Pancreas (tissue), 10 donors: ENCODE measurements around the gene DYNC1H1. TPM values are rescaled to one million over a fixed set of nuclear protein-coding genes. Genes with fewer than 3 reads are reported as not detected.

Source experiments
- ATAC-seq, 4 donors: fragments of 200-7000 bp; cut with Tn5 transposase; one replicate each; pipeline versions ENCODE4 v1.8.0 to v1.9.1; 2020; ENCODE audit warnings: mild to moderate bottlenecking in 4 of 4, moderate library complexity in 4 of 4
- DNase-seq, 6 donors: peaks; one replicate each; pipeline ENCODE4 v3.0.0-alpha.2; 2020
- FAIRE-seq: peaks from 2 replicates; lab custom pipeline; 2012; peaks lifted over from hg19 to GRCh38; lab: Jason Lieb, UNC
- H3K27ac ChIP-seq, 4 donors: fragments of 200-600 bp; sonication (generic); 1 replicate in 3 of 4; 2 replicates in 1 of 4; pipeline versions ENCODE4 v1.5.0 to v1.8.0; 2020
- H3K27me3 ChIP-seq, 4 donors: fragments of 200-600 bp; one replicate each; pipeline ENCODE4 v1.8.0; 2021
- H3K36me3 ChIP-seq, 3 donors: fragments of 200-600 bp; sonication (generic) in 1 of 3; one replicate each; pipeline versions ENCODE4 v1.5.0 to v1.8.0; 2020 to 2021
- H3K4me1 ChIP-seq, 3 donors: fragments of 200-600 bp; one replicate each; pipeline ENCODE4 v1.8.0; 2021
- H3K4me3 ChIP-seq, 4 donors: fragments of 200-600 bp; sonication (generic) in 2 of 4; one replicate each; pipeline versions ENCODE4 v1.5.0 to v1.8.0; 2020 to 2021
- H3K9me3 ChIP-seq, 4 donors: fragments of 200-600 bp; one replicate each; pipeline ENCODE4 v1.8.0; 2021
- WGBS, 2 donors: extraction: QIAGEN DNeasy Blood & Tissue Kit; methylation state at CpG; one replicate each; pipeline ENCODE4 v1.1.7; 2013; 5-methylcytosine and 5-hydroxymethylcytosine counted together
- intact Hi-C, 3 donors: fragments of 100-400 bp; cut with DNase I; formaldehyde crosslinking; loops; one replicate each; pipeline versions ENCODE4 v1.11.1 to v1.14.2; 2022
- polyA plus RNA-seq, 2 donors: library from polyadenylated mRNA; stranded (reverse); fragments of 200-250 nt; gene quantifications; one replicate each; pipeline ENCODE4 v1.2.3, GENCODE V29; 2013
- total RNA-seq, 6 donors: library from RNA; stranded (reverse); fragmentation: NEBNext Ultra II Directional in 4 of 6; extraction: Animal tissue kit (Norgen Biotek cat#: 25700) in 4 of 6; gene quantifications; one replicate each; pipeline versions ENCODE4 v1.2.1 to v1.2.4, GENCODE V29; 2021 to 2023
- TF ChIP-seq, protein P1 (sequence below), 4 donors: fragments of 200-600 bp; sonication (generic) in 3 of 4; IDR thresholded peaks; one replicate each; pipeline versions ENCODE4 v1.5.0 to v1.8.0; 2021; ENCODE audit warnings: antibody characterized with exemption in 4 of 4
- donor health status: healthy with polysubstance abuse.
- donor health status: DM: no; HTN: no; CAD: no; lungs with moderate emphysema.
- donor health status: DM: no; HTN: no; CAD: no.
- donor health status: control.
- donor health status: control.
- donor health status: Bipolar disorder and iron deficiency.
- donor health status: DM: yes; HTN: yes; CAD: no.
- donor health status: DM: no; HTN: no; CAD: no.
- donor health status: DM: no; HTN: no; CAD: no.
- donor health status: DM: yes; HTN: yes; CAD: no.

The DYNC1H1 gene
- total and polyA plus RNA-seq, 8 donors: 95.7 to 215 (median 132) TPM

DNA sequence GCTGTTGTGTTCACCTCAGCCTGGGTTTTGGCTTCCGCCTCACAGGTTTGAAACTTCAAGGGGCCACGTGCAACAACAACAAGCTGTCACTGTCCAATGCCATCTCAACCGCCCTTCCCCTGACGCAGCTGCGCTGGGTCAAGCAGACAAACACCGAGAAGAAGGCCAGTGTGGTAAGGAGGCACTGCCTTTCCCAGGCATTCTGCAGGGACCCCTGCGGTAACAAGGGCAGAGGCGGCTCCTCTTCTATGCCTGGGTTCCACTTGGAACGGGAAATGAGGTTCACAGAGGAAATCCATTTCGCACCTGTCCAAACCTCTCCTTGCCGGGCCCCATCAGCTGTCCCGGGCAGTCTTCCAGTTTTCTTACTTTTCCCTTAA is 85.6 kb downstream of the DYNC1H1 start:
- Histone ChIP-seq H3K4me1 (peaks cover 0 to 3% (median 0%) of the 10 kb centered on the region in 3 donors), H3K27me3 (no peaks in the 10 kb centered on the region), H3K4me3 (no peak overlapping the region), H3K9me3 (no peaks in the 10 kb centered on the region), H3K27ac (no peak overlapping the region), H3K36me3 (peaks cover 3 to 59% (median 30%) of the 10 kb centered on the region in 3 donors)
- TF ChIP-seq, protein P1, sequence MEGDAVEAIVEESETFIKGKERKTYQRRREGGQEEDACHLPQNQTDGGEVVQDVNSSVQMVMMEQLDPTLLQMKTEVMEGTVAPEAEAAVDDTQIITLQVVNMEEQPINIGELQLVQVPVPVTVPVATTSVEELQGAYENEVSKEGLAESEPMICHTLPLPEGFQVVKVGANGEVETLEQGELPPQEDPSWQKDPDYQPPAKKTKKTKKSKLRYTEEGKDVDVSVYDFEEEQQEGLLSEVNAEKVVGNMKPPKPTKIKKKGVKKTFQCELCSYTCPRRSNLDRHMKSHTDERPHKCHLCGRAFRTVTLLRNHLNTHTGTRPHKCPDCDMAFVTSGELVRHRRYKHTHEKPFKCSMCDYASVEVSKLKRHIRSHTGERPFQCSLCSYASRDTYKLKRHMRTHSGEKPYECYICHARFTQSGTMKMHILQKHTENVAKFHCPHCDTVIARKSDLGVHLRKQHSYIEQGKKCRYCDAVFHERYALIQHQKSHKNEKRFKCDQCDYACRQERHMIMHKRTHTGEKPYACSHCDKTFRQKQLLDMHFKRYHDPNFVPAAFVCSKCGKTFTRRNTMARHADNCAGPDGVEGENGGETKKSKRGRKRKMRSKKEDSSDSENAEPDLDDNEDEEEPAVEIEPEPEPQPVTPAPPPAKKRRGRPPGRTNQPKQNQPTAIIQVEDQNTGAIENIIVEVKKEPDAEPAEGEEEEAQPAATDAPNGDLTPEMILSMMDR (IDR thresholded peaks at IDR 0.05): no peak
- intact Hi-C loops: no loop called here
- WGBS, 2 donors: 92 to 94% methylated on average over 12 of the region's 12 CpGs
- ATAC-seq (no peak), FAIRE-seq (no peak), DNase-seq (no peak)

GRCh38 chr14:102050625-102051024 is 86.3 kb downstream of the DYNC1H1 start:
- FAIRE-seq: no peak
- ATAC-seq: no peak
- H3K9me3 ChIP-seq: no peaks in the 10 kb centered on the region
- H3K27me3 ChIP-seq: no peaks in the 10 kb centered on the region
- 89 to 93% methylated on average over 11 of the region's 11 CpGs for WGBS, 2 donors
- H3K4me1 ChIP-seq: peaks cover 0 to 3% (median 0%) of the 10 kb centered on the region in 3 donors
- TF ChIP-seq, protein P1 (IDR thresholded peaks at IDR 0.05): no peak
- no peak overlapping the region for H3K27ac ChIP-seq
- intact Hi-C loops: no loop called here
- no peak overlapping the region for H3K4me3 ChIP-seq
- no peak for DNase-seq
- H3K36me3 ChIP-seq: peaks cover 3 to 53% (median 29%) of the 10 kb centered on the region in 3 donors

- no peak for ATAC-seq
- H3K36me3 ChIP-seq: peaks cover 3 to 52% (median 29%) of the 10 kb centered on the region in 3 donors
- TF ChIP-seq, protein P1 (IDR thresholded peaks at IDR 0.05): no peak
These were observed 88.1 kb downstream of the DYNC1H1 start for GRCh38 chr14:102052522-102052921.

DNA sequence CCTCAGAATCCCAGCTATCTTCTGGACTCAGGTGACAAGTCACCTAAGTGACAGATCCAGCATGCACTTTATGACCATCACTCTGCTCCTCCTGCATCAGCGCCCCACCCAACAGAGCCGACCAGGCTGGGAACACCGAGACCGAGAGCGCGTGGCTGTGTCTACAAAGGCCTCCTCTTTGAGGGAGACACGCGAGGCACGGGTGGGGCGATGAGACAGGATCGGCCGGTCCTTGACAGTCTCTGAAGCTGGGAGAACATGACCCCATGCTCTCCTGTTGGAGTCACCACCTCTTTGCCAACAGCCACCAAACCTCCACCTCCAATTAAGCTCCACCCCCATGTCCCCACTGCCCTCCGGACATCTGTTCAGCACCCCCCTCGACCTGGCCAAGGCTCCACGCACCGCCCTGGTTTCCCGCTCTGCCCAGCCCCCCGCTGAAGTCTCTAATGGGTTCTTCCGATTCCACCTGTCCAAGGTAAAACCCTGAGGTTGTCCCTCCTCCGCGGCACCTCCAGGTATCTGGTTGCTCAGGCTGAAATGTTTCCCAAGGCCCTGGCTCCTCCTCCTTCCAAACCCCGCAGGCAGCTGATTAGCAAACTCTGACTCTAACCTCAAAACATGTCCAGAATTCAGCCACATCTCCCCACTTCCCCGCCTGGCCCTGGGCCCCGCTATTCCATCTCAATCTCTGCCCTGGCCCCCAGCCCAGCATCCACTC is 91.0 kb downstream of the DYNC1H1 start:
- peaks cover 3 to 25% (median 6%) of the 10 kb centered on the region in 3 donors for H3K36me3 ChIP-seq
- FAIRE-seq (no peak), ATAC-seq (peak; percentile 38 to 83 (median 62)), DNase-seq (peak in 2 of 6 donors; percentile 29 to 36)
- H3K4me1 ChIP-seq: no peaks in the 10 kb centered on the region
- no peak overlapping the region for H3K4me3 ChIP-seq
- no peaks in the 10 kb centered on the region for H3K27me3 ChIP-seq
- intact Hi-C loops: no loop called here
- TF ChIP-seq, protein P1 (IDR thresholded peaks at IDR 0.05): no peak
- H3K27ac ChIP-seq: no peak overlapping the region
- H3K9me3 ChIP-seq: no peaks in the 10 kb centered on the region
- WGBS, 2 donors: 50 to 51% methylated on average over 24 of the region's 24 CpGs

More at GRCh38 chr14:102052522-102052921, 88.1 kb downstream of the DYNC1H1 start:
- 92 to 96% methylated on average over 10 of the region's 10 CpGs for WGBS, 2 donors
- Histone ChIP-seq H3K4me3 (no peak overlapping the region), H3K27me3 (no peaks in the 10 kb centered on the region), H3K4me1 (no peaks in the 10 kb centered on the region), H3K27ac (no peak overlapping the region), H3K9me3 (no peaks in the 10 kb centered on the region)
- intact Hi-C loops: no loop called here
- no peak for DNase-seq
- no peak for FAIRE-seq
